ENCODE data around the gene CCDC102B. TPM values are rescaled to one million over a fixed set of nuclear protein-coding genes. Genes with fewer than 3 reads are reported as not detected.

Gene CCDC102B
- polyA plus RNA-seq, 3 donors, result 5.6 to 8.6 (median 7.7) TPM

GRCh38 chr18:69021211-69021805 is 223.4 kb downstream of the CCDC102B start:
- no peak for DNase-seq (ENCODE audit: extremely low read depth in 1 of 11, low read depth in 9 of 11, low spot score in 4 of 11)

GRCh38 chr18:69022426-69022825 is 224.5 kb downstream of the CCDC102B start:
- DNase-seq (ENCODE audit: extremely low read depth in 1 of 11, low read depth in 9 of 11, low spot score in 4 of 11), result no peak

GRCh38 chr18:69031571-69031970 is 233.7 kb downstream of the CCDC102B start:
- DNase-seq (ENCODE audit: extremely low read depth in 1 of 11, low read depth in 9 of 11, low spot score in 4 of 11), result no peak

GRCh38 chr18:69032009-69032408 is 234.1 kb downstream of the CCDC102B start:
- DNase-seq (ENCODE audit: extremely low read depth in 1 of 11, low read depth in 9 of 11, low spot score in 4 of 11), result no peak

- no peak for DNase-seq (ENCODE audit: extremely low read depth in 1 of 11, low read depth in 9 of 11, low spot score in 4 of 11)
These were observed 237.9 kb downstream of the CCDC102B start for GRCh38 chr18:69035756-69036155.

- DNase-seq (ENCODE audit: extremely low read depth in 1 of 11, low read depth in 9 of 11, low spot score in 4 of 11), result no peak
These were observed 246.3 kb downstream of the CCDC102B start for GRCh38 chr18:69044215-69044614.

GRCh38 chr18:69064063-69064462 is 266.2 kb downstream of the CCDC102B start:
- DNase-seq (ENCODE audit: extremely low read depth in 1 of 11, low read depth in 9 of 11, low spot score in 4 of 11), result no peak

GRCh38 chr18:69067048-69067447 is 269.2 kb downstream of the CCDC102B start:
- DNase-seq (ENCODE audit: extremely low read depth in 1 of 11, low read depth in 9 of 11, low spot score in 4 of 11), result no peak

GRCh38 chr18:69071680-69072079 is 273.8 kb downstream of the CCDC102B start:
- DNase-seq (ENCODE audit: extremely low read depth in 1 of 11, low read depth in 9 of 11, low spot score in 4 of 11), result no peak

- DNase-seq (ENCODE audit: extremely low read depth in 1 of 11, low read depth in 9 of 11, low spot score in 4 of 11), result no peak
These were observed 284.0 kb downstream of the CCDC102B start for GRCh38 chr18:69081846-69082245.

- no peak for DNase-seq (ENCODE audit: extremely low read depth in 1 of 11, low read depth in 9 of 11, low spot score in 4 of 11)
These were observed 284.6 kb downstream of the CCDC102B start for GRCh38 chr18:69082499-69082898.

GRCh38 chr18:69085951-69086350 is 288.1 kb downstream of the CCDC102B start:
- no peak for DNase-seq (ENCODE audit: extremely low read depth in 1 of 11, low read depth in 9 of 11, low spot score in 4 of 11)

- no peak for DNase-seq (ENCODE audit: extremely low read depth in 1 of 11, low read depth in 9 of 11, low spot score in 4 of 11)
These were observed 291.1 kb downstream of the CCDC102B start for GRCh38 chr18:69088973-69089372.

- no peak for DNase-seq (ENCODE audit: extremely low read depth in 1 of 11, low read depth in 9 of 11, low spot score in 4 of 11)
These were observed 299.5 kb downstream of the CCDC102B start for GRCh38 chr18:69097349-69097748.

GRCh38 chr18:69102959-69103358 is 305.1 kb downstream of the CCDC102B start:
- no peak for DNase-seq (ENCODE audit: extremely low read depth in 1 of 11, low read depth in 9 of 11, low spot score in 4 of 11)

Other genes starting within 250 kb of the CCDC102B start
- 10 to 100 TPM; 59.4 to 87.7 (median 71.7) TPM for gene TMX3, start 83.0 kb upstream of the CCDC102B start, polyA plus RNA-seq (ENCODE audit: insufficient read length in 3 of 3)